ENCODE data around the gene UMODL1.

The UMODL1 gene

GRCh38 chr21:42071146-42071737 lies at the start of gene UMODL1:
TSS of gene UMODL1 (plus strand) at chr21:42071317. CDS start at chr21:42071317, 0 bp downstream.
- Histone ChIP-seq H3K9ac (ENCODE audit: low read length in 2 of 2) (no peak within 1 kb of the TSS), H3K9me3 (ENCODE audit: control insufficient read depth in 2 of 2, low read length in 2 of 2) (no peaks in the 10 kb centered on the region), H3K27me3 (ENCODE audit: control insufficient read depth in 1 of 2, insufficient read depth in 2 of 2, low read length in 2 of 2) (peaks cover 9 to 11% of the 10 kb centered on the region in 2 donors), H3K27ac (ENCODE audit: low read length) (no peak within 1 kb of the TSS), H3K4me1 (ENCODE audit: control insufficient read depth, insufficient read depth, low read length) (no peaks in the 10 kb centered on the region), H3K4me3 (ENCODE audit: low read length in 2 of 2) (no peak within 1 kb of the TSS), H3K36me3 (ENCODE audit: control insufficient read depth in 2 of 2, insufficient read depth in 2 of 2, low read length in 2 of 2) (no peaks in the 10 kb centered on the region)

- no peaks in the 10 kb centered on the region for H3K4me1 ChIP-seq (ENCODE audit: control insufficient read depth, insufficient read depth, low read length)
- H3K27ac ChIP-seq (ENCODE audit: low read length): no peak overlapping the region
- no peaks in the 10 kb centered on the region for H3K36me3 ChIP-seq (ENCODE audit: control insufficient read depth in 2 of 2, insufficient read depth in 2 of 2, low read length in 2 of 2)
- no peak overlapping the region for H3K4me3 ChIP-seq (ENCODE audit: low read length in 2 of 2)
- H3K9ac ChIP-seq (ENCODE audit: low read length in 2 of 2): no peak overlapping the region
- H3K9me3 ChIP-seq (ENCODE audit: control insufficient read depth in 2 of 2, low read length in 2 of 2): no peaks in the 10 kb centered on the region
- H3K27me3 ChIP-seq (ENCODE audit: control insufficient read depth in 1 of 2, insufficient read depth in 2 of 2, low read length in 2 of 2): peaks cover 0 to 11% of the 10 kb centered on the region in 2 donors
Observed at GRCh38 chr21:42021371-42022090, 49.6 kb upstream of the UMODL1 start.

- Histone ChIP-seq H3K9me3 (ENCODE audit: control insufficient read depth in 2 of 2, low read length in 2 of 2) (no peaks in the 10 kb centered on the region), H3K9ac (ENCODE audit: low read length in 2 of 2) (no peak overlapping the region), H3K27ac (ENCODE audit: low read length) (no peak overlapping the region), H3K4me3 (ENCODE audit: low read length in 2 of 2) (no peak overlapping the region), H3K4me1 (ENCODE audit: control insufficient read depth, insufficient read depth, low read length) (no peaks in the 10 kb centered on the region), H3K36me3 (ENCODE audit: control insufficient read depth in 2 of 2, insufficient read depth in 2 of 2, low read length in 2 of 2) (no peaks in the 10 kb centered on the region), H3K27me3 (ENCODE audit: control insufficient read depth in 1 of 2, insufficient read depth in 2 of 2, low read length in 2 of 2) (peaks cover 0 to 11% of the 10 kb centered on the region in 2 donors)
Observed at GRCh38 chr21:42022091-42022430, 49.1 kb upstream of the UMODL1 start.

- Histone ChIP-seq H3K4me1 (ENCODE audit: control insufficient read depth, insufficient read depth, low read length) (peaks cover 4% of the 10 kb centered on the region), H3K36me3 (ENCODE audit: control insufficient read depth in 2 of 2, insufficient read depth in 2 of 2, low read length in 2 of 2) (no peaks in the 10 kb centered on the region), H3K9ac (ENCODE audit: low read length in 2 of 2) (no peak overlapping the region), H3K4me3 (ENCODE audit: low read length in 2 of 2) (no peak overlapping the region), H3K9me3 (ENCODE audit: control insufficient read depth in 2 of 2, low read length in 2 of 2) (no peaks in the 10 kb centered on the region), H3K27ac (ENCODE audit: low read length) (no peak overlapping the region), H3K27me3 (ENCODE audit: control insufficient read depth in 1 of 2, insufficient read depth in 2 of 2, low read length in 2 of 2) (peaks cover 0 to 11% of the 10 kb centered on the region in 2 donors)
Observed at GRCh38 chr21:42022906-42023305, 48.2 kb upstream of the UMODL1 start.

GRCh38 chr21:42025376-42026081 lies 45.6 kb upstream of the UMODL1 start:
- peaks cover 0 to 6% of the 10 kb centered on the region in 2 donors for H3K27me3 ChIP-seq (ENCODE audit: control insufficient read depth in 1 of 2, insufficient read depth in 2 of 2, low read length in 2 of 2)
- no peak overlapping the region for H3K27ac ChIP-seq (ENCODE audit: low read length)
- no peak overlapping the region for H3K9ac ChIP-seq (ENCODE audit: low read length in 2 of 2)
- no peaks in the 10 kb centered on the region for H3K36me3 ChIP-seq (ENCODE audit: control insufficient read depth in 2 of 2, insufficient read depth in 2 of 2, low read length in 2 of 2)
- no peak overlapping the region for H3K4me3 ChIP-seq (ENCODE audit: low read length in 2 of 2)
- no peaks in the 10 kb centered on the region for H3K9me3 ChIP-seq (ENCODE audit: control insufficient read depth in 2 of 2, low read length in 2 of 2)
- H3K4me1 ChIP-seq (ENCODE audit: control insufficient read depth, insufficient read depth, low read length): peaks cover 5% of the 10 kb centered on the region

- Histone ChIP-seq H3K4me3 (ENCODE audit: low read length in 2 of 2) (no peak overlapping the region), H3K9me3 (ENCODE audit: control insufficient read depth in 2 of 2, low read length in 2 of 2) (no peaks in the 10 kb centered on the region), H3K4me1 (ENCODE audit: control insufficient read depth, insufficient read depth, low read length) (peaks cover 5% of the 10 kb centered on the region), H3K27me3 (ENCODE audit: control insufficient read depth in 1 of 2, insufficient read depth in 2 of 2, low read length in 2 of 2) (peaks cover 0 to 6% of the 10 kb centered on the region in 2 donors), H3K27ac (ENCODE audit: low read length) (no peak overlapping the region), H3K9ac (ENCODE audit: low read length in 2 of 2) (no peak overlapping the region), H3K36me3 (ENCODE audit: control insufficient read depth in 2 of 2, insufficient read depth in 2 of 2, low read length in 2 of 2) (no peaks in the 10 kb centered on the region)
Observed at GRCh38 chr21:42026082-42026435, 45.1 kb upstream of the UMODL1 start.

GRCh38 chr21:42027085-42027821 lies 43.9 kb upstream of the UMODL1 start:
- H3K9ac ChIP-seq (ENCODE audit: low read length in 2 of 2): no peak overlapping the region
- no peaks in the 10 kb centered on the region for H3K9me3 ChIP-seq (ENCODE audit: control insufficient read depth in 2 of 2, low read length in 2 of 2)
- H3K4me3 ChIP-seq (ENCODE audit: low read length in 2 of 2): no peak overlapping the region

GRCh38 chr21:42027822-42028765 lies 43.0 kb upstream of the UMODL1 start:
- Histone ChIP-seq H3K4me3 (ENCODE audit: low read length in 2 of 2) (no peak overlapping the region), H3K27ac (ENCODE audit: low read length) (no peak overlapping the region), H3K4me1 (ENCODE audit: control insufficient read depth, insufficient read depth, low read length) (peaks cover 5% of the 10 kb centered on the region), H3K9me3 (ENCODE audit: control insufficient read depth in 2 of 2, low read length in 2 of 2) (no peaks in the 10 kb centered on the region), H3K36me3 (ENCODE audit: control insufficient read depth in 2 of 2, insufficient read depth in 2 of 2, low read length in 2 of 2) (no peaks in the 10 kb centered on the region), H3K27me3 (ENCODE audit: control insufficient read depth in 1 of 2, insufficient read depth in 2 of 2, low read length in 2 of 2) (peaks cover 0 to 4% of the 10 kb centered on the region in 2 donors), H3K9ac (ENCODE audit: low read length in 2 of 2) (no peak overlapping the region)

More at GRCh38 chr21:42027085-42027821, 43.9 kb upstream of the UMODL1 start:
- Histone ChIP-seq H3K27me3 (ENCODE audit: control insufficient read depth in 1 of 2, insufficient read depth in 2 of 2, low read length in 2 of 2) (peaks cover 0 to 4% of the 10 kb centered on the region in 2 donors), H3K36me3 (ENCODE audit: control insufficient read depth in 2 of 2, insufficient read depth in 2 of 2, low read length in 2 of 2) (no peaks in the 10 kb centered on the region), H3K27ac (ENCODE audit: low read length) (no peak overlapping the region), H3K4me1 (ENCODE audit: control insufficient read depth, insufficient read depth, low read length) (peaks cover 5% of the 10 kb centered on the region)

GRCh38 chr21:42028766-42029425 lies 42.2 kb upstream of the UMODL1 start:
- no peak overlapping the region for H3K9ac ChIP-seq (ENCODE audit: low read length in 2 of 2)
- H3K36me3 ChIP-seq (ENCODE audit: control insufficient read depth in 2 of 2, insufficient read depth in 2 of 2, low read length in 2 of 2): no peaks in the 10 kb centered on the region
- peaks cover 5% of the 10 kb centered on the region for H3K4me1 ChIP-seq (ENCODE audit: control insufficient read depth, insufficient read depth, low read length)
- H3K4me3 ChIP-seq (ENCODE audit: low read length in 2 of 2): no peak overlapping the region
- H3K27ac ChIP-seq (ENCODE audit: low read length): no peak overlapping the region
- no peaks in the 10 kb centered on the region for H3K9me3 ChIP-seq (ENCODE audit: control insufficient read depth in 2 of 2, low read length in 2 of 2)
- H3K27me3 ChIP-seq (ENCODE audit: control insufficient read depth in 1 of 2, insufficient read depth in 2 of 2, low read length in 2 of 2): peaks cover 0 to 4% of the 10 kb centered on the region in 2 donors
